NCI-H1048 (cell line): ENCODE data around the gene ZDHHC11B.
"Not testable (repeated sequence)": the region's sequence is repeated elsewhere in the genome, so short reads cannot be mapped to it uniquely, and the experiment has no call there.

Experiments
- DNase-seq: peaks from one replicate; lab custom pipeline; 2025; lab: John Stamatoyannopoulos, UW

The ZDHHC11B gene

GRCh38 chr5:751992-752391 lies 32.5 kb downstream of the ZDHHC11B start:
- not testable (repeated sequence) for DNase-seq

- no peak for DNase-seq
Measured at GRCh38 chr5:751496-751895, 33.0 kb downstream of the ZDHHC11B start.

- not testable (repeated sequence) for DNase-seq
Measured at GRCh38 chr5:750226-750625, 34.3 kb downstream of the ZDHHC11B start.

- no peak for DNase-seq
Measured at GRCh38 chr5:749101-749670, 35.3 kb downstream of the ZDHHC11B start.

GRCh38 chr5:748011-748980 lies 36.2 kb downstream of the ZDHHC11B start:
- not testable (repeated sequence) for DNase-seq

GRCh38 chr5:747303-747844 lies 37.2 kb downstream of the ZDHHC11B start:
- not testable (repeated sequence) for DNase-seq

- no peak for DNase-seq
Measured at GRCh38 chr5:746258-746761, 38.2 kb downstream of the ZDHHC11B start.

GRCh38 chr5:745272-746142 lies 39.0 kb downstream of the ZDHHC11B start:
- DNase-seq, result not testable (repeated sequence)

GRCh38 chr5:743696-744404 lies 40.7 kb downstream of the ZDHHC11B start:
- not testable (repeated sequence) for DNase-seq

- DNase-seq, result not testable (repeated sequence)
Measured at GRCh38 chr5:742276-742675, 42.3 kb downstream of the ZDHHC11B start.

GRCh38 chr5:734145-734544 lies 50.4 kb downstream of the ZDHHC11B start:
- not testable (repeated sequence) for DNase-seq

- DNase-seq, result not testable (repeated sequence)
Measured at GRCh38 chr5:732754-733454, 51.6 kb downstream of the ZDHHC11B start.

- DNase-seq, result not testable (repeated sequence)
Measured at GRCh38 chr5:729225-729624, 55.3 kb downstream of the ZDHHC11B start.

GRCh38 chr5:727087-727486 lies 57.4 kb downstream of the ZDHHC11B start:
- not testable (repeated sequence) for DNase-seq

GRCh38 chr5:723865-724264 lies 60.7 kb downstream of the ZDHHC11B start:
- DNase-seq, result not testable (repeated sequence)

GRCh38 chr5:723309-723708 lies 61.2 kb downstream of the ZDHHC11B start:
- not testable (repeated sequence) for DNase-seq

- not testable (repeated sequence) for DNase-seq
Measured at GRCh38 chr5:719379-719778, 65.2 kb downstream of the ZDHHC11B start.

GRCh38 chr5:717143-717542 lies 67.4 kb downstream of the ZDHHC11B start:
- DNase-seq, result no peak

GRCh38 chr5:716740-717139 lies 67.8 kb downstream of the ZDHHC11B start:
- DNase-seq, result not testable (repeated sequence)

GRCh38 chr5:715636-716035 lies 68.9 kb downstream of the ZDHHC11B start:
- not testable (repeated sequence) for DNase-seq
